ENCODE data around the gene NLK.

NLK gene

GRCh38 chr17:28117304-28117703, 74.8 kb downstream of the NLK start:
- H3K9me3 ChIP-seq, result no peaks in the 10 kb centered on the region
- no peak overlapping the region for H3K4me3 ChIP-seq
- DNase-seq (ENCODE audit: low spot score in 2 of 2), result no peak
- no peaks in the 10 kb centered on the region for H3K27me3 ChIP-seq (ENCODE audit: low read depth)
- H3K4me1 ChIP-seq, result peaks cover 37% of the 10 kb centered on the region
- in situ Hi-C loops (cut with MboI; ENCODE audit: low sequenced_read_pairs), result no loop called here
- H3K36me3 ChIP-seq (replicated peaks), result no peaks in the 10 kb centered on the region

- no peak overlapping the region for H3K4me3 ChIP-seq
- H3K4me1 ChIP-seq, result peaks cover 28% of the 10 kb centered on the region
- no peak for DNase-seq (ENCODE audit: low spot score in 2 of 2)
- H3K9me3 ChIP-seq, result no peaks in the 10 kb centered on the region
- H3K36me3 ChIP-seq (replicated peaks), result peaks cover 4% of the 10 kb centered on the region
- H3K27me3 ChIP-seq (ENCODE audit: low read depth), result no peaks in the 10 kb centered on the region
- in situ Hi-C loops (cut with MboI; ENCODE audit: low sequenced_read_pairs), result no loop called here
Observed at GRCh38 chr17:28118362-28118761, 75.9 kb downstream of the NLK start.

GRCh38 chr17:28119046-28119445, 76.6 kb downstream of the NLK start:
- H3K36me3 ChIP-seq (replicated peaks), result peaks cover 4% of the 10 kb centered on the region
- H3K4me3 ChIP-seq, result no peak overlapping the region
- H3K4me1 ChIP-seq, result peaks cover 21% of the 10 kb centered on the region
- H3K27me3 ChIP-seq (ENCODE audit: low read depth), result no peaks in the 10 kb centered on the region
- H3K9me3 ChIP-seq, result no peaks in the 10 kb centered on the region
- in situ Hi-C loops (cut with MboI; ENCODE audit: low sequenced_read_pairs), result no loop called here
- no peak for DNase-seq (ENCODE audit: low spot score in 2 of 2)

GRCh38 chr17:28119560-28119959, 77.1 kb downstream of the NLK start:
- in situ Hi-C loops (cut with MboI; ENCODE audit: low sequenced_read_pairs), result no loop called here

GRCh38 chr17:28120766-28121165, 78.3 kb downstream of the NLK start:
- DNase-seq (ENCODE audit: low spot score in 2 of 2), result no peak
- H3K4me3 ChIP-seq, result no peak overlapping the region
- peaks cover 4% of the 10 kb centered on the region for H3K36me3 ChIP-seq (replicated peaks)
- no peaks in the 10 kb centered on the region for H3K9me3 ChIP-seq
- no peaks in the 10 kb centered on the region for H3K27me3 ChIP-seq (ENCODE audit: low read depth)
- peaks cover 19% of the 10 kb centered on the region for H3K4me1 ChIP-seq
- in situ Hi-C loops (cut with MboI; ENCODE audit: low sequenced_read_pairs), result no loop called here

More at GRCh38 chr17:28119560-28119959, 77.1 kb downstream of the NLK start:
- Histone ChIP-seq H3K9me3 (no peaks in the 10 kb centered on the region), H3K4me1 (peaks cover 19% of the 10 kb centered on the region), H3K4me3 (no peak overlapping the region), H3K36me3 (replicated peaks) (peaks cover 4% of the 10 kb centered on the region), H3K27me3 (ENCODE audit: low read depth) (no peaks in the 10 kb centered on the region)
- DNase-seq (ENCODE audit: low spot score in 2 of 2), result no peak

- Histone ChIP-seq H3K9me3 (no peaks in the 10 kb centered on the region), H3K36me3 (replicated peaks) (peaks cover 4% of the 10 kb centered on the region), H3K4me3 (no peak overlapping the region), H3K27me3 (ENCODE audit: low read depth) (no peaks in the 10 kb centered on the region), H3K4me1 (peaks cover 16% of the 10 kb centered on the region)
- in situ Hi-C loops (cut with MboI; ENCODE audit: low sequenced_read_pairs), result no loop called here
- no peak for DNase-seq (ENCODE audit: low spot score in 2 of 2)
Observed at GRCh38 chr17:28124962-28125361, 82.5 kb downstream of the NLK start.

GRCh38 chr17:28125526-28126378, 83.3 kb downstream of the NLK start:
- Histone ChIP-seq H3K9me3 (no peaks in the 10 kb centered on the region), H3K4me3 (no peak overlapping the region), H3K4me1 (peaks cover 23% of the 10 kb centered on the region), H3K36me3 (replicated peaks) (peaks cover 4% of the 10 kb centered on the region), H3K27me3 (ENCODE audit: low read depth) (no peaks in the 10 kb centered on the region)
- in situ Hi-C loops (cut with MboI; ENCODE audit: low sequenced_read_pairs), result no loop called here
- DNase-seq (ENCODE audit: low spot score in 2 of 2), result no peak

GRCh38 chr17:28127196-28127595, 84.7 kb downstream of the NLK start:
- H3K36me3 ChIP-seq (replicated peaks), result peaks cover 4% of the 10 kb centered on the region

GRCh38 chr17:28128779-28129178, 86.3 kb downstream of the NLK start:
- Histone ChIP-seq H3K36me3 (replicated peaks) (peaks cover 7% of the 10 kb centered on the region), H3K4me1 (peaks cover 35% of the 10 kb centered on the region), H3K9me3 (no peaks in the 10 kb centered on the region), H3K4me3 (no peak overlapping the region), H3K27me3 (ENCODE audit: low read depth) (no peaks in the 10 kb centered on the region)
- peak in 1 of 2 experiments; percentile 78 for DNase-seq (ENCODE audit: low spot score in 2 of 2)
- in situ Hi-C loops (cut with MboI; ENCODE audit: low sequenced_read_pairs), result no loop called here

More at GRCh38 chr17:28127196-28127595, 84.7 kb downstream of the NLK start:
- Histone ChIP-seq H3K27me3 (ENCODE audit: low read depth) (no peaks in the 10 kb centered on the region), H3K9me3 (no peaks in the 10 kb centered on the region), H3K4me1 (peaks cover 31% of the 10 kb centered on the region), H3K4me3 (no peak overlapping the region)
- in situ Hi-C loops (cut with MboI; ENCODE audit: low sequenced_read_pairs), result no loop called here
- no peak for DNase-seq (ENCODE audit: low spot score in 2 of 2)

- Histone ChIP-seq H3K27me3 (ENCODE audit: low read depth) (no peaks in the 10 kb centered on the region), H3K4me1 (peaks cover 38% of the 10 kb centered on the region), H3K9me3 (no peaks in the 10 kb centered on the region), H3K4me3 (no peak overlapping the region), H3K36me3 (replicated peaks) (peaks cover 7% of the 10 kb centered on the region)
- DNase-seq (ENCODE audit: low spot score in 2 of 2), result no peak
- in situ Hi-C loops (cut with MboI; ENCODE audit: low sequenced_read_pairs), result no loop called here
Observed at GRCh38 chr17:28130472-28130871, 88.0 kb downstream of the NLK start.

- in situ Hi-C loops (cut with MboI; ENCODE audit: low sequenced_read_pairs), result no loop called here
- Histone ChIP-seq H3K4me1 (peaks cover 38% of the 10 kb centered on the region), H3K4me3 (no peak overlapping the region)
Observed at GRCh38 chr17:28131599-28131998, 89.1 kb downstream of the NLK start.

GRCh38 chr17:28133562-28133970, 91.1 kb downstream of the NLK start:
- Histone ChIP-seq H3K9me3 (no peaks in the 10 kb centered on the region), H3K4me1 (peaks cover 36% of the 10 kb centered on the region), H3K4me3 (no peak overlapping the region), H3K27me3 (ENCODE audit: low read depth) (no peaks in the 10 kb centered on the region), H3K36me3 (replicated peaks) (peaks cover 7% of the 10 kb centered on the region)
- in situ Hi-C loops (cut with MboI; ENCODE audit: low sequenced_read_pairs), result no loop called here
- DNase-seq (ENCODE audit: low spot score in 2 of 2), result no peak

More at GRCh38 chr17:28131599-28131998, 89.1 kb downstream of the NLK start:
- no peaks in the 10 kb centered on the region for H3K27me3 ChIP-seq (ENCODE audit: low read depth)
- H3K9me3 ChIP-seq, result no peaks in the 10 kb centered on the region
- H3K36me3 ChIP-seq (replicated peaks), result peaks cover 7% of the 10 kb centered on the region
- DNase-seq (ENCODE audit: low spot score in 2 of 2), result no peak

- H3K27me3 ChIP-seq (ENCODE audit: low read depth), result no peaks in the 10 kb centered on the region
- in situ Hi-C loops (cut with MboI; ENCODE audit: low sequenced_read_pairs), result no loop called here
- peaks cover 7% of the 10 kb centered on the region for H3K36me3 ChIP-seq (replicated peaks)
- no peak overlapping the region for H3K4me3 ChIP-seq
- H3K9me3 ChIP-seq, result no peaks in the 10 kb centered on the region
- peaks cover 19% of the 10 kb centered on the region for H3K4me1 ChIP-seq
- DNase-seq (ENCODE audit: low spot score in 2 of 2), result no peak
Observed at GRCh38 chr17:28136923-28137322, 94.4 kb downstream of the NLK start.

- peaks cover 21% of the 10 kb centered on the region for H3K4me1 ChIP-seq
- no peaks in the 10 kb centered on the region for H3K36me3 ChIP-seq (replicated peaks)
- no peak for DNase-seq (ENCODE audit: low spot score in 2 of 2)
- no peak overlapping the region for H3K4me3 ChIP-seq
- in situ Hi-C loops (cut with MboI; ENCODE audit: low sequenced_read_pairs), result no loop called here
- no peaks in the 10 kb centered on the region for H3K9me3 ChIP-seq
- no peaks in the 10 kb centered on the region for H3K27me3 ChIP-seq (ENCODE audit: low read depth)
Observed at GRCh38 chr17:28139822-28140221, 97.3 kb downstream of the NLK start.

Measured in HAP-1 (cell line).